Retina (tissue), 1 donor: ENCODE measurements around the gene RNF151.
A peak's percentile ranks its signal among the peaks of the same experiment; 100 is the strongest.
"Not testable (repeated sequence)": the region's sequence is repeated elsewhere in the genome, so short reads cannot be mapped to it uniquely, and the experiment has no call there.

ENCODE experiments used
- DNase-seq: peaks from one replicate; pipeline ENCODE4 v3.0.0-alpha.2; 2016

The RNF151 gene

GRCh38 chr16:1960665-1961630 lies 5.7 kb upstream of the RNF151 start:
- no peak for DNase-seq

GRCh38 chr16:1961651-1962067 lies 5.0 kb upstream of the RNF151 start:
- no peak for DNase-seq

GRCh38 chr16:1962161-1963153 lies 4.2 kb upstream of the RNF151 start:
- not testable (repeated sequence) for DNase-seq

GRCh38 chr16:1963806-1964505 lies 2.7 kb upstream of the RNF151 start:
- DNase-seq, result no peak

GRCh38 chr16:1964506-1965395 lies 1.9 kb upstream of the RNF151 start, which contains the start of gene RPS2:
Gene RPS2 (minus strand): TSS chr16:1964826. CDS start chr16:1964625, 201 bp downstream.
- peak; percentile 99 for DNase-seq

GRCh38 chr16:1965396-1966001 lies 1.2 kb upstream of the RNF151 start:
- DNase-seq, result no peak

GRCh38 chr16:1968146-1968953 lies 1.7 kb downstream of the RNF151 start:
- no peak for DNase-seq

GRCh38 chr16:1971796-1972489 lies 5.3 kb downstream of the RNF151 start, which contains the start of gene TBL3:
Gene TBL3 (plus strand): TSS chr16:1972053. CDS start chr16:1972165, 112 bp downstream.
- DNase-seq, result peak; percentile 99

GRCh38 chr16:1972490-1972877 lies 5.8 kb downstream of the RNF151 start:
- no peak for DNase-seq

GRCh38 chr16:1973461-1974156 lies 7.0 kb downstream of the RNF151 start:
- no peak for DNase-seq

GRCh38 chr16:1974157-1975070 lies 7.8 kb downstream of the RNF151 start:
- no peak for DNase-seq

- DNase-seq, result no peak
Measured at GRCh38 chr16:1975432-1976215, 9.0 kb downstream of the RNF151 start.

- no peak for DNase-seq
Measured at GRCh38 chr16:1976216-1976520, 9.5 kb downstream of the RNF151 start.

- DNase-seq, result no peak
Measured at GRCh38 chr16:1976951-1977874, 10.6 kb downstream of the RNF151 start.

GRCh38 chr16:1977875-1978268 lies 11.2 kb downstream of the RNF151 start:
- DNase-seq, result no peak
